HG03571 (cell line): ENCODE data around the gene B3GNT9.
"Not testable (repeated sequence)": the region's sequence is repeated elsewhere in the genome, so short reads cannot be mapped to it uniquely, and the experiment has no call there.

ENCODE experiments used
- ATAC-seq: cut with Tn5 transposase; IDR thresholded peaks from one replicate; pipeline ENCODE4 v1.9.1; 2021; ENCODE audit not compliant: unreplicated experiment

The B3GNT9 gene

GRCh38 chr16:67151431-67152097, 766 bp upstream of the B3GNT9 start:
- ATAC-seq: no peak

- ATAC-seq: no peak
These were observed 558 bp downstream of the B3GNT9 start for GRCh38 chr16:67150047-67150832.

GRCh38 chr16:67149276-67150046, 1.3 kb downstream of the B3GNT9 start:
- no peak for ATAC-seq

- ATAC-seq: no peak
These were observed 2.0 kb downstream of the B3GNT9 start for GRCh38 chr16:67148656-67149275.

- no peak for ATAC-seq
These were observed 2.6 kb downstream of the B3GNT9 start for GRCh38 chr16:67148221-67148620.

GRCh38 chr16:67147437-67148140, 3.2 kb downstream of the B3GNT9 start:
- no peak for ATAC-seq

- ATAC-seq: no peak
These were observed 4.1 kb downstream of the B3GNT9 start for GRCh38 chr16:67146523-67147357.

GRCh38 chr16:67145746-67146145, 5.1 kb downstream of the B3GNT9 start:
- ATAC-seq: no peak

- no peak for ATAC-seq
These were observed 5.9 kb downstream of the B3GNT9 start for GRCh38 chr16:67144943-67145342.

GRCh38 chr16:67142342-67142741, 8.5 kb downstream of the B3GNT9 start:
- no peak for ATAC-seq

- no peak for ATAC-seq
These were observed 9.4 kb downstream of the B3GNT9 start for GRCh38 chr16:67141391-67141790.

- ATAC-seq: no peak
These were observed 13.2 kb downstream of the B3GNT9 start for GRCh38 chr16:67137605-67138004.

GRCh38 chr16:67129422-67129821, 21.4 kb downstream of the B3GNT9 start:
- no peak for ATAC-seq

- no peak for ATAC-seq
These were observed 21.9 kb downstream of the B3GNT9 start for GRCh38 chr16:67128887-67129286.

GRCh38 chr16:67128417-67128816, 22.4 kb downstream of the B3GNT9 start:
- no peak for ATAC-seq

GRCh38 chr16:67122799-67123198, 28.0 kb downstream of the B3GNT9 start:
- not testable (repeated sequence) for ATAC-seq

GRCh38 chr16:67120025-67120424, 30.8 kb downstream of the B3GNT9 start:
- ATAC-seq: no peak

- ATAC-seq: no peak
These were observed 33.1 kb downstream of the B3GNT9 start for GRCh38 chr16:67117716-67118115.

- ATAC-seq: no peak
These were observed 34.1 kb downstream of the B3GNT9 start for GRCh38 chr16:67116388-67117311.
